WTC11 (cell line): ENCODE measurements around the gene MYCBPAP. TPM values are rescaled to one million over a fixed set of nuclear protein-coding genes. Genes with fewer than 3 reads are reported as not detected.

Source experiments
- ATAC-seq: fragments of 200-7000 bp; cut with Tn5 transposase; 2 replicates; pipeline ENCODE4 v1.10.0; 2021; ENCODE audit warnings: mild to moderate bottlenecking, moderate library complexity
- CTCF ChIA-PET: fragments of 300-600 bp; sonication (Branson Sonifier 250); formaldehyde crosslinking; loops from one replicate; lab custom pipeline; 2021; ENCODE audit warnings: antibody characterized with exemption; lab: Charles Lee
- POLR2A ChIA-PET: fragments of 350-600 bp; sonication (Branson Sonifier 250); formaldehyde crosslinking; loops from one replicate; lab custom pipeline; 2021; ENCODE audit warnings: antibody characterized with exemption; lab: Charles Lee
- DNase-seq: peaks from one replicate; pipeline ENCODE4 v3.0.0; 2021; ENCODE audit warnings: low spot score
- H3K27ac Mint-ChIP-seq: 2 replicates; pipeline ENCODE4 v1.8.0; 2021; ENCODE audit warnings: mixed read lengths
- H3K27me3 Mint-ChIP-seq: 2 replicates; pipeline ENCODE4 v1.8.0; 2021; ENCODE audit warnings: low read depth, mild to moderate bottlenecking, moderate library complexity, mixed read lengths
- H3K36me3 Mint-ChIP-seq: 2 replicates; pipeline ENCODE4 v1.8.0; 2021; ENCODE audit warnings: mixed read lengths
- H3K4me1 Mint-ChIP-seq: 2 replicates; pipeline ENCODE4 v1.8.0; 2022; ENCODE audit warnings: mixed read lengths
- H3K4me3 Mint-ChIP-seq: 2 replicates; pipeline ENCODE4 v1.8.0; 2021; ENCODE audit warnings: mild to moderate bottlenecking, moderate library complexity, mixed read lengths
- H3K9me3 Mint-ChIP-seq: 2 replicates; pipeline ENCODE4 v1.8.0; 2021; ENCODE audit warnings: mixed read lengths
- CBFB ChIP-seq: sonication (generic); formaldehyde crosslinking; IDR thresholded peaks from 2 replicates; pipeline ENCODE4 v1.8.1; 2022; ENCODE audit warnings: mild to moderate bottlenecking, low read depth, missing genetic modification reagents
- CDX4 ChIP-seq: fragments of 250-450 bp; sonication (Bioruptor Pico); IDR thresholded peaks from 2 replicates; pipeline ENCODE4 v1.9.0; 2021; ENCODE audit warnings: moderate library complexity, mild to moderate bottlenecking, inconsistent platforms, borderline replicate concordance
- ELF4 ChIP-seq: sonication (generic); formaldehyde crosslinking; IDR thresholded peaks from 2 replicates; pipeline ENCODE4 v1.8.1; 2022; ENCODE audit warnings: low read depth, mild to moderate bottlenecking, moderate library complexity, missing genetic modification reagents
- FOXJ3 ChIP-seq: sonication (generic); formaldehyde crosslinking; IDR thresholded peaks from 2 replicates; pipeline ENCODE4 v1.9.0; 2021; ENCODE audit warnings: missing genetic modification reagents, mild to moderate bottlenecking, borderline replicate concordance
- FOXK1 ChIP-seq: sonication (generic); formaldehyde crosslinking; IDR thresholded peaks from 2 replicates; pipeline ENCODE4 v1.8.0; 2022; ENCODE audit warnings: mild to moderate bottlenecking, moderate library complexity, missing genetic modification reagents
- IRF2 ChIP-seq: sonication (generic); formaldehyde crosslinking; IDR thresholded peaks from 2 replicates; pipeline ENCODE4 v1.8.0; 2022; ENCODE audit warnings: low read depth, missing genetic modification reagents, borderline replicate concordance
- KAT7 ChIP-seq: sonication (generic); formaldehyde crosslinking; IDR thresholded peaks from 2 replicates; pipeline ENCODE4 v1.8.1; 2023; ENCODE audit warnings: missing genetic modification reagents, mild to moderate bottlenecking, borderline replicate concordance
- MXD4 ChIP-seq: fragments of 250-450 bp; sonication (Bioruptor Pico); IDR thresholded peaks from 2 replicates; pipeline ENCODE4 v1.8.0; 2021; ENCODE audit warnings: mild to moderate bottlenecking, moderate library complexity, borderline replicate concordance
- OVOL2 ChIP-seq: fragments of 250-450 bp; sonication (Bioruptor Pico); IDR thresholded peaks from 2 replicates; pipeline ENCODE4 v1.9.0; 2021; ENCODE audit warnings: mild to moderate bottlenecking, borderline replicate concordance
- PREB ChIP-seq: sonication (generic); formaldehyde crosslinking; IDR thresholded peaks from 2 replicates; pipeline ENCODE4 v1.8.1; 2022; ENCODE audit warnings: mild to moderate bottlenecking, missing genetic modification reagents, moderate library complexity, borderline replicate concordance
- SMAD4 ChIP-seq: sonication (generic); formaldehyde crosslinking; IDR thresholded peaks from 2 replicates; pipeline ENCODE4 v1.8.0; 2022; ENCODE audit warnings: mild to moderate bottlenecking, missing genetic modification reagents
- TCF7 ChIP-seq: sonication (generic); formaldehyde crosslinking; IDR thresholded peaks from 2 replicates; pipeline ENCODE4 v1.8.0; 2022; ENCODE audit warnings: mild to moderate bottlenecking, low read depth, missing genetic modification reagents, moderate library complexity
- TEAD4 ChIP-seq: sonication (generic); formaldehyde crosslinking; IDR thresholded peaks from 2 replicates; pipeline ENCODE4 v1.8.0; 2022; ENCODE audit warnings: mild to moderate bottlenecking, missing genetic modification reagents
- TP53 ChIP-seq: sonication (generic); formaldehyde crosslinking; IDR thresholded peaks from 2 replicates; pipeline ENCODE4 v1.8.1; 2023; ENCODE audit warnings: mild to moderate bottlenecking, missing genetic modification reagents
- ZNF281 ChIP-seq: sonication (generic); formaldehyde crosslinking; IDR thresholded peaks from 2 replicates; pipeline ENCODE4 v1.8.0; 2023; ENCODE audit warnings: mild to moderate bottlenecking, missing genetic modification reagents
- ZNF317 ChIP-seq: sonication (generic); formaldehyde crosslinking; IDR thresholded peaks from 2 replicates; pipeline ENCODE4 v1.8.1; 2023; ENCODE audit warnings: low read depth, mild to moderate bottlenecking, moderate library complexity, missing genetic modification reagents, borderline replicate concordance
- ZNF416 ChIP-seq: fragments of 250-450 bp; sonication (Bioruptor Pico); IDR thresholded peaks from 2 replicates; pipeline ENCODE4 v1.9.0; 2021; ENCODE audit warnings: mild to moderate bottlenecking, inconsistent platforms
- ZSCAN18 ChIP-seq: fragments of 250-450 bp; sonication (Bioruptor Pico); IDR thresholded peaks from 2 replicates; pipeline ENCODE4 v2.1.2; 2022; ENCODE audit warnings: mild to moderate bottlenecking, moderate library complexity
- total RNA-seq: library from RNA; stranded (reverse); gene quantifications from 3 replicates; pipeline ENCODE4 v1.2.3, GENCODE V29; 2021
- TF ChIP-seq, protein P1 (sequence below): sonication (generic); formaldehyde crosslinking; IDR thresholded peaks from 2 replicates; pipeline ENCODE4 v1.8.0; 2022; ENCODE audit warnings: missing genetic modification reagents
- TF ChIP-seq, protein P2 (sequence below): sonication (generic); formaldehyde crosslinking; IDR thresholded peaks from 2 replicates; pipeline ENCODE4 v1.8.0; 2023; ENCODE audit warnings: missing genetic modification reagents, mild to moderate bottlenecking, borderline replicate concordance

Gene MYCBPAP
- total RNA-seq, 1 experiment from 2014 or later = 5.7 TPM

DNA sequence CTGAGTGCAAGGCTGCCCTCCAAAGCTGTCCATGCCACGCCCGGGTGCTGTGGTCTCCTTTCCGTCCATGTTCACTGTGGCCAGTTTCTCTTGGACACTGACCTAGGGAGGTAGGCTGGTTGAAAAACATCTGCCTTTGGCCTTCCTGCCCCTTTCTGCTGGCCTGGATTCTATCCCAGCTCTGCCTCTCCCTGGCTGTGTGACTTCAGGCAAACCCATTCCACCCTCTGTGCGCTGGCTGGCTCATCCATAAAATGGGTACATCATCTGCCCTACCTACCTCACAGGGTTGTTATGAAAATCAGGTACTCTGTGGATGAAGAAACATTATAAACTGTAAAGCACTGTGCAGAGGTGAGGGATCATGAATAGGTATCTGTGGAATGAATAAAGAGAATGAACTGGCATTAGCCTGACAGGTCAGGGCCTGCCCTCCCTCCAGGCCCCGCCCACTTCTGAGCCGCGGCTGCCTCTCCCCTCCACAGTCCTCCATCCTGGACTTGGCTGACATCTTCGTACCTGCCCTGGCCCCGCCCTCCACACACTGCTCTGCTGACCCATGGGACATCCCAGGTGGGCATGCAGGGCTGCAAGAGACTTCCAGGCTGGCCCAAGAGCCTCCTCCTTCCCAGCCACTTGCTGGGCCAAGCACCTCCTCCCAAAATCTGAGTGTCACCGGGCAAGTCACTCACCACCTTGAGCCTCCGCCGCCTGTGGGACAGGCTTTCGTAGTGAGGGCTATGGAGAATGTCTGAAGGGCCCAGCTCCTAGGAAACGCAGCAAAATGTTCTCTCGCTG is 31.7 kb downstream of the MYCBPAP start:
- ChIA-PET CTCF (no interaction called here), POLR2A (no interaction called here)
- peak; percentile 59 for DNase-seq
- Mint-ChIP-seq H3K9me3 (no peaks in the 10 kb centered on the region), H3K4me1 (peaks cover 31% of the 10 kb centered on the region), H3K36me3 (peaks cover 13% of the 10 kb centered on the region; the same call in 1 of the 2 replicates), H3K4me3 (no peak overlapping the region), H3K27ac (peak overlapping the region; percentile 60; the same call in 1 of the 2 replicates), H3K27me3 (peaks cover 12% of the 10 kb centered on the region)
- peak; percentile 45 for ATAC-seq
- TF ChIP-seq TCF7 (CRISPR knock-in tag) = no peak
- no peak for TF ChIP-seq IRF2
- TF ChIP-seq ZNF317 (CRISPR knock-in tag) = no peak
- TF ChIP-seq, protein P1, sequence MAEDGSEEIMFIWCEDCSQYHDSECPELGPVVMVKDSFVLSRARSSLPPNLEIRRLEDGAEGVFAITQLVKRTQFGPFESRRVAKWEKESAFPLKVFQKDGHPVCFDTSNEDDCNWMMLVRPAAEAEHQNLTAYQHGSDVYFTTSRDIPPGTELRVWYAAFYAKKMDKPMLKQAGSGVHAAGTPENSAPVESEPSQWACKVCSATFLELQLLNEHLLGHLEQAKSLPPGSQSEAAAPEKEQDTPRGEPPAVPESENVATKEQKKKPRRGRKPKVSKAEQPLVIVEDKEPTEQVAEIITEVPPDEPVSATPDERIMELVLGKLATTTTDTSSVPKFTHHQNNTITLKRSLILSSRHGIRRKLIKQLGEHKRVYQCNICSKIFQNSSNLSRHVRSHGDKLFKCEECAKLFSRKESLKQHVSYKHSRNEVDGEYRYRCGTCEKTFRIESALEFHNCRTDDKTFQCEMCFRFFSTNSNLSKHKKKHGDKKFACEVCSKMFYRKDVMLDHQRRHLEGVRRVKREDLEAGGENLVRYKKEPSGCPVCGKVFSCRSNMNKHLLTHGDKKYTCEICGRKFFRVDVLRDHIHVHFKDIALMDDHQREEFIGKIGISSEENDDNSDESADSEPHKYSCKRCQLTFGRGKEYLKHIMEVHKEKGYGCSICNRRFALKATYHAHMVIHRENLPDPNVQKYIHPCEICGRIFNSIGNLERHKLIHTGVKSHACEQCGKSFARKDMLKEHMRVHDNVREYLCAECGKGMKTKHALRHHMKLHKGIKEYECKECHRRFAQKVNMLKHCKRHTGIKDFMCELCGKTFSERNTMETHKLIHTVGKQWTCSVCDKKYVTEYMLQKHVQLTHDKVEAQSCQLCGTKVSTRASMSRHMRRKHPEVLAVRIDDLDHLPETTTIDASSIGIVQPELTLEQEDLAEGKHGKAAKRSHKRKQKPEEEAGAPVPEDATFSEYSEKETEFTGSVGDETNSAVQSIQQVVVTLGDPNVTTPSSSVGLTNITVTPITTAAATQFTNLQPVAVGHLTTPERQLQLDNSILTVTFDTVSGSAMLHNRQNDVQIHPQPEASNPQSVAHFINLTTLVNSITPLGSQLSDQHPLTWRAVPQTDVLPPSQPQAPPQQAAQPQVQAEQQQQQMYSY (CRISPR knock-in tag) = no peak
- TF ChIP-seq KAT7 = no peak
- no peak for TF ChIP-seq OVOL2
- TF ChIP-seq TEAD4 (CRISPR knock-in tag) = no peak
- no peak for TF ChIP-seq FOXK1
- no peak for TF ChIP-seq CBFB (CRISPR knock-in tag)
- TF ChIP-seq ELF4 (CRISPR knock-in tag) = no peak
- no peak for TF ChIP-seq ZNF416
- TF ChIP-seq ZNF281 (CRISPR knock-in tag) = no peak
- no peak for TF ChIP-seq PREB
- TF ChIP-seq MXD4 = no peak
- TF ChIP-seq, protein P2, sequence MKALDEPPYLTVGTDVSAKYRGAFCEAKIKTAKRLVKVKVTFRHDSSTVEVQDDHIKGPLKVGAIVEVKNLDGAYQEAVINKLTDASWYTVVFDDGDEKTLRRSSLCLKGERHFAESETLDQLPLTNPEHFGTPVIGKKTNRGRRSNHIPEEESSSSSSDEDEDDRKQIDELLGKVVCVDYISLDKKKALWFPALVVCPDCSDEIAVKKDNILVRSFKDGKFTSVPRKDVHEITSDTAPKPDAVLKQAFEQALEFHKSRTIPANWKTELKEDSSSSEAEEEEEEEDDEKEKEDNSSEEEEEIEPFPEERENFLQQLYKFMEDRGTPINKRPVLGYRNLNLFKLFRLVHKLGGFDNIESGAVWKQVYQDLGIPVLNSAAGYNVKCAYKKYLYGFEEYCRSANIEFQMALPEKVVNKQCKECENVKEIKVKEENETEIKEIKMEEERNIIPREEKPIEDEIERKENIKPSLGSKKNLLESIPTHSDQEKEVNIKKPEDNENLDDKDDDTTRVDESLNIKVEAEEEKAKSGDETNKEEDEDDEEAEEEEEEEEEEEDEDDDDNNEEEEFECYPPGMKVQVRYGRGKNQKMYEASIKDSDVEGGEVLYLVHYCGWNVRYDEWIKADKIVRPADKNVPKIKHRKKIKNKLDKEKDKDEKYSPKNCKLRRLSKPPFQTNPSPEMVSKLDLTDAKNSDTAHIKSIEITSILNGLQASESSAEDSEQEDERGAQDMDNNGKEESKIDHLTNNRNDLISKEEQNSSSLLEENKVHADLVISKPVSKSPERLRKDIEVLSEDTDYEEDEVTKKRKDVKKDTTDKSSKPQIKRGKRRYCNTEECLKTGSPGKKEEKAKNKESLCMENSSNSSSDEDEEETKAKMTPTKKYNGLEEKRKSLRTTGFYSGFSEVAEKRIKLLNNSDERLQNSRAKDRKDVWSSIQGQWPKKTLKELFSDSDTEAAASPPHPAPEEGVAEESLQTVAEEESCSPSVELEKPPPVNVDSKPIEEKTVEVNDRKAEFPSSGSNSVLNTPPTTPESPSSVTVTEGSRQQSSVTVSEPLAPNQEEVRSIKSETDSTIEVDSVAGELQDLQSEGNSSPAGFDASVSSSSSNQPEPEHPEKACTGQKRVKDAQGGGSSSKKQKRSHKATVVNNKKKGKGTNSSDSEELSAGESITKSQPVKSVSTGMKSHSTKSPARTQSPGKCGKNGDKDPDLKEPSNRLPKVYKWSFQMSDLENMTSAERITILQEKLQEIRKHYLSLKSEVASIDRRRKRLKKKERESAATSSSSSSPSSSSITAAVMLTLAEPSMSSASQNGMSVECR (CRISPR knock-in tag) = no peak
- no peak for TF ChIP-seq TP53 (CRISPR knock-in tag)
- TF ChIP-seq ZSCAN18 (CRISPR knock-in tag) = no peak
- no peak for TF ChIP-seq SMAD4 (CRISPR knock-in tag)
- TF ChIP-seq CDX4 (CRISPR knock-in tag) = no peak
- TF ChIP-seq FOXJ3 = no peak
